Measurements from ENCODE around the gene ZPBP2. TPM values are rescaled to one million over a fixed set of nuclear protein-coding genes. Genes with fewer than 3 reads are reported as not detected.
"Not testable (repeated sequence)": the region's sequence is repeated elsewhere in the genome, so short reads cannot be mapped to it uniquely, and the experiment has no call there.

ZPBP2 gene
- total RNA-seq, 1 experiment from 2014 or later: not detected

DNA sequence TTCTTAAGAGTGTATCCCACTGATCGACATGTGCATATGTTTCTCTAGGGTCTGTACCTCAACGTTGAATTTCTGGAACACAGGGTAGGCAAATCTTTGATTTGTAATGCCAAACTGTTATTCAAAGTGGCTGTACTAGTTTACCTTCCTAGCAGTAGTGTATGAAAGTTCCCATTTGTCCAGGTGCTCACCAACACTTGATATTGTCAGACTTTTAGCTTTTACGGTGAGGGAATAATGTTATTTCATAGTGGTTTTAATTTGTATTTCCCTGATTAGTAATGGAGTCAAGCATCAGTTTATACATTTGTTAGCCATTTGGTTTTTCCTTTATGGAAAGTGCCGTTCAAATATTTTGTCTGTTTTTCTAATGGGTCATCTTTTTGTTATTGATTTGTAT is 30.1 kb downstream of the ZPBP2 start:
- H3K4me1 ChIP-seq (ENCODE audit: control insufficient read depth, insufficient read depth, low read length): no peaks in the 10 kb centered on the region
- ChIA-PET CTCF (no interaction called here), POLR2A (no interaction called here)
- H3K27ac ChIP-seq (ENCODE audit: low read length): no peak overlapping the region
- DNase-seq (ENCODE audit: low read depth, low spot score) (no peak), ATAC-seq (no peak)
- H3K27me3 ChIP-seq (ENCODE audit: control insufficient read depth, insufficient read depth, low read length): peaks cover 2% of the 10 kb centered on the region; the same call in 1 of the 2 replicates
- no peak overlapping the region for H3K4me3 ChIP-seq (ENCODE audit: low read depth in 2 of 2, low read length in 2 of 2)
- BruUV-seq (replicated peaks): no TSS peak
- H3K36me3 ChIP-seq (ENCODE audit: control insufficient read depth, insufficient read depth, low read length): no peaks in the 10 kb centered on the region
- intact Hi-C loops (cut with micrococcal nuclease; ENCODE audit: unreplicated experiment) (no loop called here), in situ Hi-C loops (cut with HindIII; ENCODE audit: low pct_unique_long_range_greater_than_20kb, low sequenced_read_pairs) (no loop called here)
- TF ChIP-seq TCF7L2 (IDR thresholded peaks at IDR 0.05; ENCODE audit: low read depth, low read length) (no peak), SIN3A (IDR thresholded peaks at IDR 0.05; ENCODE audit: borderline replicate concordance, insufficient read depth, low read depth, low read length) (no peak)
- TF ChIP-seq, protein P1, sequence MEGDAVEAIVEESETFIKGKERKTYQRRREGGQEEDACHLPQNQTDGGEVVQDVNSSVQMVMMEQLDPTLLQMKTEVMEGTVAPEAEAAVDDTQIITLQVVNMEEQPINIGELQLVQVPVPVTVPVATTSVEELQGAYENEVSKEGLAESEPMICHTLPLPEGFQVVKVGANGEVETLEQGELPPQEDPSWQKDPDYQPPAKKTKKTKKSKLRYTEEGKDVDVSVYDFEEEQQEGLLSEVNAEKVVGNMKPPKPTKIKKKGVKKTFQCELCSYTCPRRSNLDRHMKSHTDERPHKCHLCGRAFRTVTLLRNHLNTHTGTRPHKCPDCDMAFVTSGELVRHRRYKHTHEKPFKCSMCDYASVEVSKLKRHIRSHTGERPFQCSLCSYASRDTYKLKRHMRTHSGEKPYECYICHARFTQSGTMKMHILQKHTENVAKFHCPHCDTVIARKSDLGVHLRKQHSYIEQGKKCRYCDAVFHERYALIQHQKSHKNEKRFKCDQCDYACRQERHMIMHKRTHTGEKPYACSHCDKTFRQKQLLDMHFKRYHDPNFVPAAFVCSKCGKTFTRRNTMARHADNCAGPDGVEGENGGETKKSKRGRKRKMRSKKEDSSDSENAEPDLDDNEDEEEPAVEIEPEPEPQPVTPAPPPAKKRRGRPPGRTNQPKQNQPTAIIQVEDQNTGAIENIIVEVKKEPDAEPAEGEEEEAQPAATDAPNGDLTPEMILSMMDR (IDR thresholded peaks at IDR 0.05): no peak
- no peaks in the 10 kb centered on the region for H3K9me3 ChIP-seq (ENCODE audit: control insufficient read depth, insufficient read depth, low read depth, low read length)

DNA sequence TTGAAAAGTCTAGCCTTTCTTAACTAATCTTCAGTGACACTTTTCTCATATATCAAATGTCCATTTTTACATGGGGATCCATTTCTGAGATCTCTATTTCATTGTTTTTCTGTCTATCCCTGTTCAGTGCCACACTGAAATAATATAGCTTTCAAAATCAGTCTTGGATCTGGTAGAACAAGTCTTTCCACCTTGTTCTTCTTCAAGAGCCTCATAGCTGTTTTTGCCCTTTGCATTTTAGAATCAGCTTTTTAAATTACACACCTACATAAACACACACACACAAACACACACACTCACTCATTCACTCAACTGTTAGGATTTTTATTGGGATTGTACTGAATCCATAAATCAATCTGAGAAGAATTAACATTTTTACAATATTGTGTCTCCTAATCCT is 31.2 kb downstream of the ZPBP2 start:
- BruUV-seq (replicated peaks): no TSS peak
- Histone ChIP-seq H3K36me3 (ENCODE audit: control insufficient read depth, insufficient read depth, low read length) (no peaks in the 10 kb centered on the region), H3K4me3 (ENCODE audit: low read depth in 2 of 2, low read length in 2 of 2) (no peak overlapping the region), H3K27ac (ENCODE audit: low read length) (no peak overlapping the region), H3K27me3 (ENCODE audit: control insufficient read depth, insufficient read depth, low read length) (peaks cover 2% of the 10 kb centered on the region; the same call in 1 of the 2 replicates), H3K4me1 (ENCODE audit: control insufficient read depth, insufficient read depth, low read length) (no peaks in the 10 kb centered on the region), H3K9me3 (ENCODE audit: control insufficient read depth, insufficient read depth, low read depth, low read length) (no peaks in the 10 kb centered on the region)
- no peak for DNase-seq (ENCODE audit: low read depth, low spot score)
- in situ Hi-C loops (cut with HindIII; ENCODE audit: low pct_unique_long_range_greater_than_20kb, low sequenced_read_pairs) (no loop called here), intact Hi-C loops (cut with micrococcal nuclease; ENCODE audit: unreplicated experiment) (no loop called here)
- POLR2A ChIA-PET: no interaction called here
- ATAC-seq: no peak
- CTCF ChIA-PET: no interaction called here
- no peak for TF ChIP-seq POLR2AphosphoS5 (IDR thresholded peaks at IDR 0.05; ENCODE audit: low read depth, low read length)
- TF ChIP-seq, protein P2, sequence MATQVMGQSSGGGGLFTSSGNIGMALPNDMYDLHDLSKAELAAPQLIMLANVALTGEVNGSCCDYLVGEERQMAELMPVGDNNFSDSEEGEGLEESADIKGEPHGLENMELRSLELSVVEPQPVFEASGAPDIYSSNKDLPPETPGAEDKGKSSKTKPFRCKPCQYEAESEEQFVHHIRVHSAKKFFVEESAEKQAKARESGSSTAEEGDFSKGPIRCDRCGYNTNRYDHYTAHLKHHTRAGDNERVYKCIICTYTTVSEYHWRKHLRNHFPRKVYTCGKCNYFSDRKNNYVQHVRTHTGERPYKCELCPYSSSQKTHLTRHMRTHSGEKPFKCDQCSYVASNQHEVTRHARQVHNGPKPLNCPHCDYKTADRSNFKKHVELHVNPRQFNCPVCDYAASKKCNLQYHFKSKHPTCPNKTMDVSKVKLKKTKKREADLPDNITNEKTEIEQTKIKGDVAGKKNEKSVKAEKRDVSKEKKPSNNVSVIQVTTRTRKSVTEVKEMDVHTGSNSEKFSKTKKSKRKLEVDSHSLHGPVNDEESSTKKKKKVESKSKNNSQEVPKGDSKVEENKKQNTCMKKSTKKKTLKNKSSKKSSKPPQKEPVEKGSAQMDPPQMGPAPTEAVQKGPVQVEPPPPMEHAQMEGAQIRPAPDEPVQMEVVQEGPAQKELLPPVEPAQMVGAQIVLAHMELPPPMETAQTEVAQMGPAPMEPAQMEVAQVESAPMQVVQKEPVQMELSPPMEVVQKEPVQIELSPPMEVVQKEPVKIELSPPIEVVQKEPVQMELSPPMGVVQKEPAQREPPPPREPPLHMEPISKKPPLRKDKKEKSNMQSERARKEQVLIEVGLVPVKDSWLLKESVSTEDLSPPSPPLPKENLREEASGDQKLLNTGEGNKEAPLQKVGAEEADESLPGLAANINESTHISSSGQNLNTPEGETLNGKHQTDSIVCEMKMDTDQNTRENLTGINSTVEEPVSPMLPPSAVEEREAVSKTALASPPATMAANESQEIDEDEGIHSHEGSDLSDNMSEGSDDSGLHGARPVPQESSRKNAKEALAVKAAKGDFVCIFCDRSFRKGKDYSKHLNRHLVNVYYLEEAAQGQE (IDR thresholded peaks at IDR 0.05; ENCODE audit: insufficient read depth in 1 of 2, low read depth in 2 of 2, low read length in 1 of 2): no peak
- TF ChIP-seq, protein P1 (IDR thresholded peaks at IDR 0.05): no peak
- no peak for TF ChIP-seq SIN3A (IDR thresholded peaks at IDR 0.05; ENCODE audit: borderline replicate concordance, insufficient read depth, low read depth, low read length)
- no peak for TF ChIP-seq TCF7L2 (IDR thresholded peaks at IDR 0.05; ENCODE audit: low read depth, low read length)

DNA sequence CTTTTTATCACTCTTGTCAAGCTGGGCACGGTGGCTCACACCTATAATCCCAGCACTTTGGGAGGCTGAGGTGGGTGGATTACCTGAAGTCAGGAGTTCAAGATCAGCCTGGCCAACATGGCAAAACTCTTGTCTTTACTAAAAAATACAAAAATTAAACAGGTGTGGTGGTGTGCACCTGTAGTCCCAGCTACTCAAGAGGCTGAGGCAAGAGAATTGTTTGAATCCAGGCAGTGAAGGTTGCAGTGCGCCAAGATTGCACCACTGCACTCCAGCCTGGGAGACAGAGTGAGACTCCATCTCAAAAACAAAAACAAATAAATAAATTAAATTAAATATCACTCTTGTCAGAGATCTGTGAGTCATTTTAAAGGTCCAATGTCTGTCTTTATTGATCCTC is 34.0 kb downstream of the ZPBP2 start:
- H3K4me3 ChIP-seq (ENCODE audit: low read depth in 2 of 2, low read length in 2 of 2); in situ Hi-C loops (cut with HindIII; ENCODE audit: low pct_unique_long_range_greater_than_20kb, low sequenced_read_pairs); H3K27ac ChIP-seq (ENCODE audit: low read length); POLR2A ChIA-PET; H3K4me1 ChIP-seq (ENCODE audit: control insufficient read depth, insufficient read depth, low read length); BruUV-seq (replicated peaks); ATAC-seq; DNase-seq (ENCODE audit: low read depth, low spot score); intact Hi-C loops (cut with micrococcal nuclease; ENCODE audit: unreplicated experiment); CTCF ChIA-PET; H3K27me3 ChIP-seq (ENCODE audit: control insufficient read depth, insufficient read depth, low read length); H3K36me3 ChIP-seq (ENCODE audit: control insufficient read depth, insufficient read depth, low read length); H3K9me3 ChIP-seq (ENCODE audit: control insufficient read depth, insufficient read depth, low read depth, low read length): not testable (repeated sequence)

Measured in Panc1 (cell line).